ENCODE data around the gene ACO1.

DNA sequence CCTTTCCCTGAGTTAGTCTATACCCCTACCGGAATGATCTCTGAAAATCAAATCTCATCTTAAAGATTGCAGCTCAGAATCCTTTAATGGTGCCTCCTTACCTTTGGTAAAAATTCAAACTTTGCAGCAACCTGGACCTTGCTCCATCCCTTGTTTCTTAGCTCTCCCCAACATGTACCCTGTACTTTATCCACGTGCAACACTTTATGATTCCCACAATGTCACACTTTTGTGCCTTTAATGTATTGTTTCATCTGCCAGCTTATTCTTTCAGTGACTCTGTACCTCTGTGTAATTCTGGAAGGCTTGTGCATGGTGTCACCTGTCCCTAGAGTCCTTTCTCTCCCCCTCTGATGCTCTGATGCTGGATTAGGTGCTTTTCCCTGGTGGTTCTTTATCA is 9.5 kb downstream of the ACO1 start:
- TF ChIP-seq, protein P1, sequence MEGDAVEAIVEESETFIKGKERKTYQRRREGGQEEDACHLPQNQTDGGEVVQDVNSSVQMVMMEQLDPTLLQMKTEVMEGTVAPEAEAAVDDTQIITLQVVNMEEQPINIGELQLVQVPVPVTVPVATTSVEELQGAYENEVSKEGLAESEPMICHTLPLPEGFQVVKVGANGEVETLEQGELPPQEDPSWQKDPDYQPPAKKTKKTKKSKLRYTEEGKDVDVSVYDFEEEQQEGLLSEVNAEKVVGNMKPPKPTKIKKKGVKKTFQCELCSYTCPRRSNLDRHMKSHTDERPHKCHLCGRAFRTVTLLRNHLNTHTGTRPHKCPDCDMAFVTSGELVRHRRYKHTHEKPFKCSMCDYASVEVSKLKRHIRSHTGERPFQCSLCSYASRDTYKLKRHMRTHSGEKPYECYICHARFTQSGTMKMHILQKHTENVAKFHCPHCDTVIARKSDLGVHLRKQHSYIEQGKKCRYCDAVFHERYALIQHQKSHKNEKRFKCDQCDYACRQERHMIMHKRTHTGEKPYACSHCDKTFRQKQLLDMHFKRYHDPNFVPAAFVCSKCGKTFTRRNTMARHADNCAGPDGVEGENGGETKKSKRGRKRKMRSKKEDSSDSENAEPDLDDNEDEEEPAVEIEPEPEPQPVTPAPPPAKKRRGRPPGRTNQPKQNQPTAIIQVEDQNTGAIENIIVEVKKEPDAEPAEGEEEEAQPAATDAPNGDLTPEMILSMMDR (IDR thresholded peaks at IDR 0.05; ENCODE audit: insufficient read depth, low read depth, low read length) = no peak
- TF ChIP-seq EZH2 (IDR thresholded peaks at IDR 0.05; ENCODE audit: insufficient read depth, low read length) = no peak

All from astrocyte (in vitro differentiated cells and primary cell).